Keratinocyte (primary cell): ENCODE results near the gene RGL3. TPM values are rescaled to one million over a fixed set of nuclear protein-coding genes. Genes with fewer than 3 reads are reported as not detected.

Source experiments
- DNase-seq: peaks from one replicate; pipeline ENCODE4 v3.0.0-alpha.2; 2011; ENCODE audit warnings: low read depth, missing footprints, low spot score
- FAIRE-seq: peaks from 2 replicates; lab custom pipeline; 2011; peaks lifted over from hg19 to GRCh38; lab: Jason Lieb, UNC
- H2AFZ ChIP-seq: 2 replicates; pipeline ENCODE4 v1.6.0; 2012; ENCODE audit warnings: low read length, control low read depth, inconsistent platforms; ENCODE audit not compliant: control insufficient read depth
- H3K27ac ChIP-seq: 2 replicates; pipeline ENCODE4 v1.5.1; 2011; ENCODE audit warnings: low read length; ENCODE audit not compliant: control insufficient read depth, insufficient read depth
- H3K27me3 ChIP-seq: 3 replicates; pipeline ENCODE4 v1.6.0; 2011; ENCODE audit warnings: low read length; ENCODE audit not compliant: control insufficient read depth, insufficient read depth; ENCODE audit errors: extremely low read depth
- H3K36me3 ChIP-seq, 2 experiments: 2 replicates in 1 of 2; 3 replicates in 1 of 2; pipeline ENCODE4 v1.5.1; 2011; ENCODE audit warnings: low read length in 2 of 2, mild to moderate bottlenecking in 1 of 2; ENCODE audit not compliant: control insufficient read depth in 2 of 2, insufficient read depth in 2 of 2; ENCODE audit errors: extremely low read depth in 1 of 2
- H3K4me1 ChIP-seq: 3 replicates; pipeline ENCODE4 v1.5.1; 2011; ENCODE audit warnings: low read length; ENCODE audit not compliant: control insufficient read depth, insufficient read depth; ENCODE audit errors: extremely low read depth
- H3K4me2 ChIP-seq: 3 replicates; pipeline ENCODE4 v1.6.0; 2011; ENCODE audit warnings: low read depth, low read length; ENCODE audit not compliant: control insufficient read depth, insufficient read depth; ENCODE audit errors: extremely low read depth
- H3K4me3 ChIP-seq, 3 experiments: fragments of 200-600 bp in 1 of 3; sonication (generic) in 1 of 3; 2 replicates in 2 of 3; 3 replicates in 1 of 3; pipeline ENCODE4 v1.5.1; 2011 to 2016; ENCODE audit warnings: low read length in 3 of 3, mild to moderate bottlenecking in 3 of 3, control low read depth in 2 of 3, inconsistent platforms in 1 of 3, low read depth in 1 of 3, mixed read lengths in 1 of 3, mixed run types in 1 of 3, moderate library complexity in 1 of 3; ENCODE audit not compliant: control insufficient read depth in 2 of 3, insufficient read depth in 2 of 3; ENCODE audit errors: extremely low read depth in 1 of 3
- H3K79me2 ChIP-seq: 2 replicates; pipeline ENCODE4 v1.6.0; 2012; ENCODE audit warnings: low read length; ENCODE audit not compliant: control insufficient read depth, insufficient read depth
- H3K9ac ChIP-seq: 3 replicates; pipeline ENCODE4 v1.6.0; 2011; ENCODE audit warnings: low read length; ENCODE audit not compliant: control insufficient read depth, insufficient read depth; ENCODE audit errors: extremely low read depth
- H3K9me1 ChIP-seq: 3 replicates; pipeline ENCODE4 v1.6.0; 2011; ENCODE audit warnings: low read length; ENCODE audit not compliant: control insufficient read depth, insufficient read depth; ENCODE audit errors: extremely low read depth
- H3K9me3 ChIP-seq: 2 replicates; pipeline ENCODE4 v1.5.1; 2012; ENCODE audit warnings: low read depth, low read length; ENCODE audit not compliant: control insufficient read depth
- H4K20me1 ChIP-seq: 3 replicates; pipeline ENCODE4 v1.6.0; 2011; ENCODE audit warnings: low read length; ENCODE audit not compliant: control insufficient read depth, insufficient read depth; ENCODE audit errors: extremely low read depth
- EZH2 ChIP-seq: IDR thresholded peaks from one replicate; pipeline ENCODE4 v1.6.1; 2012; ENCODE audit warnings: inconsistent platforms, mild to moderate bottlenecking, low read length, moderate library complexity
- dilution Hi-C: fragments of 300-500 bp; cut with MboI; formaldehyde crosslinking; loops from one replicate; pipeline ENCODE4 v1.7.0; 2020; ENCODE audit warnings: low sequenced_read_pairs; ENCODE audit not compliant: extremely low pct_ligation_motif_present
- polyA plus RNA-seq, 5 experiments: library from polyadenylated mRNA; depleted of rRNA in 3 of 5; stranded (reverse) in 3 of 5; stranded (forward) in 1 of 5; unstranded in 1 of 5; fragments of >200 nt; gene quantifications; 1 replicate in 1 of 5; 2 replicates in 3 of 5; 3 replicates in 1 of 5; pipeline versions ENCODE4 v1.2.1 to v1.2.3, GENCODE V29; 2011 to 2012; ENCODE audit warnings: missing spikeins in 2 of 5, low read depth in 1 of 5, low replicate concordance in 1 of 5
- TF ChIP-seq, protein P1 (sequence below), 3 experiments: IDR thresholded peaks in 1 of 3; conservative IDR thresholded peaks in 1 of 3; optimal IDR thresholded peaks in 1 of 3; 2 replicates in 2 of 3; 3 replicates in 1 of 3; pipeline versions ENCODE3 to v1.5.1; 2011; ENCODE audit warnings: low read length in 3 of 3, mild to moderate bottlenecking in 3 of 3, moderate library complexity in 2 of 3, control low read depth in 1 of 3, inconsistent platforms in 1 of 3; ENCODE audit not compliant: insufficient read depth in 2 of 3; ENCODE audit errors: extremely low read depth in 1 of 3

RGL3 gene
- polyA plus RNA-seq, 1 donor (not counting 4 experiments of a cell fraction or from before 2014, with no cell fraction given) = not detected

GRCh38 chr19:11387162-11388034 lies 31.7 kb downstream of the RGL3 start:
- H3K9me3 ChIP-seq = no peaks in the 10 kb centered on the region
- H3K36me3 ChIP-seq = no peaks in the 10 kb centered on the region
- DNase-seq = no peak
- FAIRE-seq = no peak
- dilution Hi-C loops = no loop called here
- no peak overlapping the region for H3K4me2 ChIP-seq
- H3K27ac ChIP-seq = no peak overlapping the region
- TF ChIP-seq, protein P1, sequence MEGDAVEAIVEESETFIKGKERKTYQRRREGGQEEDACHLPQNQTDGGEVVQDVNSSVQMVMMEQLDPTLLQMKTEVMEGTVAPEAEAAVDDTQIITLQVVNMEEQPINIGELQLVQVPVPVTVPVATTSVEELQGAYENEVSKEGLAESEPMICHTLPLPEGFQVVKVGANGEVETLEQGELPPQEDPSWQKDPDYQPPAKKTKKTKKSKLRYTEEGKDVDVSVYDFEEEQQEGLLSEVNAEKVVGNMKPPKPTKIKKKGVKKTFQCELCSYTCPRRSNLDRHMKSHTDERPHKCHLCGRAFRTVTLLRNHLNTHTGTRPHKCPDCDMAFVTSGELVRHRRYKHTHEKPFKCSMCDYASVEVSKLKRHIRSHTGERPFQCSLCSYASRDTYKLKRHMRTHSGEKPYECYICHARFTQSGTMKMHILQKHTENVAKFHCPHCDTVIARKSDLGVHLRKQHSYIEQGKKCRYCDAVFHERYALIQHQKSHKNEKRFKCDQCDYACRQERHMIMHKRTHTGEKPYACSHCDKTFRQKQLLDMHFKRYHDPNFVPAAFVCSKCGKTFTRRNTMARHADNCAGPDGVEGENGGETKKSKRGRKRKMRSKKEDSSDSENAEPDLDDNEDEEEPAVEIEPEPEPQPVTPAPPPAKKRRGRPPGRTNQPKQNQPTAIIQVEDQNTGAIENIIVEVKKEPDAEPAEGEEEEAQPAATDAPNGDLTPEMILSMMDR (optimal IDR thresholded peaks at IDR 0.05 in 1 of 3, IDR thresholded peaks at IDR 0.05 in 1 of 3, conservative IDR thresholded peaks at IDR 0.05 in 1 of 3; ENCODE audit: extremely low read depth in 1 of 3, insufficient read depth in 2 of 3, low read length in 3 of 3) = no peak
- no peak for TF ChIP-seq EZH2
- H3K9me1 ChIP-seq = no peaks in the 10 kb centered on the region
- no peaks in the 10 kb centered on the region for H4K20me1 ChIP-seq
- H3K4me3 ChIP-seq = no peak overlapping the region
- H3K27me3 ChIP-seq = peaks cover 9% of the 10 kb centered on the region
- H3K9ac ChIP-seq = no peak overlapping the region
- no peaks in the 10 kb centered on the region for H3K79me2 ChIP-seq
- H3K4me1 ChIP-seq = peaks cover 4% of the 10 kb centered on the region
- H2AFZ ChIP-seq = no peak overlapping the region

DNA sequence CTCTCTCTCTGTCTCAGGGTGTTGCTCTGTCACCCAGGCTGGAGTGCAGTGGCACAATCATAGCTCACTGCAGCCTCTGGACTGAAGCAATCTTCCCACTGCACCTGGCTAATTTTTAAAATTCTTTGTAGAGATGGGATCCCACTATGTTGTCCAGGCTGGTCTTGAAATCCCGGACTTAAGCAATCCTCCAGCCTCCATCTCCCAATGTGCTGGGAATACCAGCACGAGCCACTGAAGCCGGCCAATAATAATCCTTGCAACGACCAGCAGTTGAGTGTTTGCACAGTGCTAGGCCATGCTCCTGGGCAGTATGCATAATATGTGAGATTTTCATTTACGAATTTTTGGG lies 34.4 kb downstream of the RGL3 start:
- H3K36me3 ChIP-seq = no peaks in the 10 kb centered on the region
- H3K9ac ChIP-seq = no peak overlapping the region
- H3K4me2 ChIP-seq = no peak overlapping the region
- H3K27ac ChIP-seq = no peak overlapping the region
- H3K27me3 ChIP-seq = peaks cover 9% of the 10 kb centered on the region
- dilution Hi-C loops = no loop called here
- no peaks in the 10 kb centered on the region for H3K9me1 ChIP-seq
- FAIRE-seq = no peak
- no peak overlapping the region for H3K4me3 ChIP-seq
- TF ChIP-seq, protein P1 (optimal IDR thresholded peaks at IDR 0.05 in 1 of 3, IDR thresholded peaks at IDR 0.05 in 1 of 3, conservative IDR thresholded peaks at IDR 0.05 in 1 of 3; ENCODE audit: extremely low read depth in 1 of 3, insufficient read depth in 2 of 3, low read length in 3 of 3) = no peak
- no peak for TF ChIP-seq EZH2
- H4K20me1 ChIP-seq = no peaks in the 10 kb centered on the region
- H3K79me2 ChIP-seq = no peaks in the 10 kb centered on the region
- H3K4me1 ChIP-seq = peaks cover 21% of the 10 kb centered on the region
- no peak for DNase-seq
- H2AFZ ChIP-seq = no peak overlapping the region
- no peaks in the 10 kb centered on the region for H3K9me3 ChIP-seq
